PFSK-1 (cell line): ENCODE results near the gene C7orf25.

Source experiments
- FOXP2 ChIP-seq: optimal IDR thresholded peaks from 2 replicates; pipeline ENCODE3; 2011; ENCODE audit warnings: borderline replicate concordance, control low read depth, inconsistent platforms; ENCODE audit not compliant: insufficient read depth; ENCODE audit errors: extremely low read length, extremely low read depth
- POLR2AphosphoS5 ChIP-seq: IDR thresholded peaks from 2 replicates; pipeline ENCODE4 v1.6.1; 2012; ENCODE audit warnings: low read depth, mild to moderate bottlenecking, control low read depth, low read length, moderate library complexity
- REST ChIP-seq, 2 experiments: IDR thresholded peaks; 2 replicates each; pipeline versions ENCODE4 v1.6.1 to v1.8.0; 2011 to 2012; ENCODE audit warnings: low read depth in 2 of 2, low read length in 2 of 2, control low read depth in 1 of 2, inconsistent platforms in 1 of 2, mild to moderate bottlenecking in 1 of 2, moderate library complexity in 1 of 2; ENCODE audit not compliant: insufficient read depth in 1 of 2
- SIN3A ChIP-seq: IDR thresholded peaks from 2 replicates; pipeline ENCODE4 v1.6.1; 2012; ENCODE audit warnings: mild to moderate bottlenecking, low read length, moderate library complexity, borderline replicate concordance; ENCODE audit not compliant: insufficient read depth
- TAF1 ChIP-seq: IDR thresholded peaks from 2 replicates; pipeline ENCODE4 v1.6.1; 2012; ENCODE audit warnings: low read length, control low read depth, borderline replicate concordance; ENCODE audit not compliant: insufficient read depth

GRCh38 chr7:42880392-42880791 is 31.5 kb downstream of the C7orf25 start:
- TF ChIP-seq POLR2AphosphoS5 (no peak), SIN3A (no peak), REST (IDR thresholded peaks at IDR 0.05; ENCODE audit: insufficient read depth in 1 of 2, low read depth in 2 of 2, low read length in 2 of 2) (no peak), TAF1 (no peak), FOXP2 (no peak)
